ENCODE measurements around the gene PPP1R3G.

DNA sequence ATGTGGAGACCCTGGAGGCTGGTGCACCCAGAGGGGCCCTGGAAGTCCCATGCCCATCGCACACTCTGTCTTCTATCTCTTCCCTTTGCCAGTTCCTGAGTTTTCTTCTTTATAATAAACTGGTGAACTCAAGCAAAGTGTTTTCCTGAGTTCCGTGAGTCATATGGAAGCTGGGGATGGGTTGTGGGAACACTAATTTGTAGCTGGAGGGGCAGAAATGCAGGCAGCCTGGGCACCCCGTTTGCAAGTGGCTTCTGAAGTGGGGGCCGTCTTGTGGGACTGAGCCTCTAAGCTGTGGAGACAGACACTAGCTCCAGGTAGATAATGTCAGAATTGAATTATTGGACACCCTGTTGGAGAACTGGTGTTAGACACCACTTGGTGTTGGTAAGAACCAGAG, 3.2 kb upstream of the PPP1R3G start:
- TF ChIP-seq, protein P1, sequence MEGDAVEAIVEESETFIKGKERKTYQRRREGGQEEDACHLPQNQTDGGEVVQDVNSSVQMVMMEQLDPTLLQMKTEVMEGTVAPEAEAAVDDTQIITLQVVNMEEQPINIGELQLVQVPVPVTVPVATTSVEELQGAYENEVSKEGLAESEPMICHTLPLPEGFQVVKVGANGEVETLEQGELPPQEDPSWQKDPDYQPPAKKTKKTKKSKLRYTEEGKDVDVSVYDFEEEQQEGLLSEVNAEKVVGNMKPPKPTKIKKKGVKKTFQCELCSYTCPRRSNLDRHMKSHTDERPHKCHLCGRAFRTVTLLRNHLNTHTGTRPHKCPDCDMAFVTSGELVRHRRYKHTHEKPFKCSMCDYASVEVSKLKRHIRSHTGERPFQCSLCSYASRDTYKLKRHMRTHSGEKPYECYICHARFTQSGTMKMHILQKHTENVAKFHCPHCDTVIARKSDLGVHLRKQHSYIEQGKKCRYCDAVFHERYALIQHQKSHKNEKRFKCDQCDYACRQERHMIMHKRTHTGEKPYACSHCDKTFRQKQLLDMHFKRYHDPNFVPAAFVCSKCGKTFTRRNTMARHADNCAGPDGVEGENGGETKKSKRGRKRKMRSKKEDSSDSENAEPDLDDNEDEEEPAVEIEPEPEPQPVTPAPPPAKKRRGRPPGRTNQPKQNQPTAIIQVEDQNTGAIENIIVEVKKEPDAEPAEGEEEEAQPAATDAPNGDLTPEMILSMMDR (IDR thresholded peaks at IDR 0.05), result no peak
- TF ChIP-seq, protein P2, sequence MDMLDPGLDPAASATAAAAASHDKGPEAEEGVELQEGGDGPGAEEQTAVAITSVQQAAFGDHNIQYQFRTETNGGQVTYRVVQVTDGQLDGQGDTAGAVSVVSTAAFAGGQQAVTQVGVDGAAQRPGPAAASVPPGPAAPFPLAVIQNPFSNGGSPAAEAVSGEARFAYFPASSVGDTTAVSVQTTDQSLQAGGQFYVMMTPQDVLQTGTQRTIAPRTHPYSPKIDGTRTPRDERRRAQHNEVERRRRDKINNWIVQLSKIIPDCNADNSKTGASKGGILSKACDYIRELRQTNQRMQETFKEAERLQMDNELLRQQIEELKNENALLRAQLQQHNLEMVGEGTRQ (CRISPR knock-in tag; IDR thresholded peaks at IDR 0.05), result no peak
- TF ChIP-seq TEAD1 (CRISPR knock-in tag; IDR thresholded peaks at IDR 0.05) (no peak), ETV6 (CRISPR knock-in tag; IDR thresholded peaks at IDR 0.05) (no peak), NFYB (CRISPR knock-in tag; conservative IDR thresholded peaks at IDR 0.05; ENCODE audit: low read depth) (no peak), ESRRA (CRISPR knock-in tag; IDR thresholded peaks at IDR 0.05; ENCODE audit: borderline replicate concordance) (no peak), ZBTB21 (CRISPR knock-in tag; IDR thresholded peaks at IDR 0.05; ENCODE audit: borderline replicate concordance) (no peak), FOXK1 (CRISPR knock-in tag; IDR thresholded peaks at IDR 0.05) (no peak), IRF2 (CRISPR knock-in tag; IDR thresholded peaks at IDR 0.05; ENCODE audit: borderline replicate concordance, low read depth) (no peak), ZNF416 (CRISPR knock-in tag; IDR thresholded peaks at IDR 0.05) (no peak), NFATC4 (CRISPR knock-in tag; IDR thresholded peaks at IDR 0.05) (no peak)
- TF ChIP-seq, protein P3, sequence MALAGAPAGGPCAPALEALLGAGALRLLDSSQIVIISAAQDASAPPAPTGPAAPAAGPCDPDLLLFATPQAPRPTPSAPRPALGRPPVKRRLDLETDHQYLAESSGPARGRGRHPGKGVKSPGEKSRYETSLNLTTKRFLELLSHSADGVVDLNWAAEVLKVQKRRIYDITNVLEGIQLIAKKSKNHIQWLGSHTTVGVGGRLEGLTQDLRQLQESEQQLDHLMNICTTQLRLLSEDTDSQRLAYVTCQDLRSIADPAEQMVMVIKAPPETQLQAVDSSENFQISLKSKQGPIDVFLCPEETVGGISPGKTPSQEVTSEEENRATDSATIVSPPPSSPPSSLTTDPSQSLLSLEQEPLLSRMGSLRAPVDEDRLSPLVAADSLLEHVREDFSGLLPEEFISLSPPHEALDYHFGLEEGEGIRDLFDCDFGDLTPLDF (CRISPR knock-in tag; IDR thresholded peaks at IDR 0.05), result no peak
- TF ChIP-seq, protein P4, sequence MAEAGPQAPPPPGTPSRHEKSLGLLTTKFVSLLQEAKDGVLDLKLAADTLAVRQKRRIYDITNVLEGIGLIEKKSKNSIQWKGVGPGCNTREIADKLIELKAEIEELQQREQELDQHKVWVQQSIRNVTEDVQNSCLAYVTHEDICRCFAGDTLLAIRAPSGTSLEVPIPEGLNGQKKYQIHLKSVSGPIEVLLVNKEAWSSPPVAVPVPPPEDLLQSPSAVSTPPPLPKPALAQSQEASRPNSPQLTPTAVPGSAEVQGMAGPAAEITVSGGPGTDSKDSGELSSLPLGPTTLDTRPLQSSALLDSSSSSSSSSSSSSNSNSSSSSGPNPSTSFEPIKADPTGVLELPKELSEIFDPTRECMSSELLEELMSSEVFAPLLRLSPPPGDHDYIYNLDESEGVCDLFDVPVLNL (CRISPR knock-in tag; IDR thresholded peaks at IDR 0.05; ENCODE audit: borderline replicate concordance, low read depth), result no peak
